HFFc6 (cell line): ENCODE results near the gene OSBPL2. TPM values are rescaled to one million over a fixed set of nuclear protein-coding genes. Genes with fewer than 3 reads are reported as not detected.

ENCODE experiments used
- DNase-seq: peaks from one replicate; pipeline ENCODE4 v3.0.0-alpha.2; 2018
- H3K27ac Mint-ChIP-seq: 2 replicates; pipeline ENCODE4 v1.8.0; 2020; ENCODE audit warnings: mild to moderate bottlenecking, mixed read lengths
- H3K27me3 Mint-ChIP-seq: 2 replicates; pipeline ENCODE4 v1.8.0; 2021; ENCODE audit warnings: mild to moderate bottlenecking, moderate library complexity, mixed read lengths; ENCODE audit not compliant: insufficient read depth
- H3K36me3 Mint-ChIP-seq: 2 replicates; pipeline ENCODE4 v1.8.0; 2021; ENCODE audit warnings: low read depth, mixed read lengths
- H3K4me1 Mint-ChIP-seq: 2 replicates; pipeline ENCODE4 v1.8.0; 2020; ENCODE audit warnings: low read depth, mixed read lengths
- H3K4me3 Mint-ChIP-seq: 2 replicates; pipeline ENCODE4 v1.8.0; 2020; ENCODE audit warnings: mild to moderate bottlenecking, moderate library complexity, mixed read lengths
- H3K9me3 Mint-ChIP-seq: 2 replicates; pipeline ENCODE4 v1.8.0; 2020; ENCODE audit warnings: mild to moderate bottlenecking, mixed read lengths
- total RNA-seq, 6 experiments: library from RNA; stranded (reverse); fragmentation: NEBNext Ultra II Directional; extraction: Animal tissue kit (Norgen Biotek cat#: 25700); gene quantifications; 2 replicates in 1 of 6; 3 replicates in 5 of 6; pipeline ENCODE4 v1.2.3, GENCODE V29; 2021
- TF ChIP-seq, protein P1 (sequence below): fragments of 200-600 bp; sonication (generic); IDR thresholded peaks from 2 replicates; pipeline ENCODE4 v1.5.0; 2021; ENCODE audit warnings: antibody characterized with exemption, mild to moderate bottlenecking

Gene OSBPL2
- total RNA-seq, 6 experiments from 2014 or later = 32.2 to 37.6 (median 33.5) TPM

DNA sequence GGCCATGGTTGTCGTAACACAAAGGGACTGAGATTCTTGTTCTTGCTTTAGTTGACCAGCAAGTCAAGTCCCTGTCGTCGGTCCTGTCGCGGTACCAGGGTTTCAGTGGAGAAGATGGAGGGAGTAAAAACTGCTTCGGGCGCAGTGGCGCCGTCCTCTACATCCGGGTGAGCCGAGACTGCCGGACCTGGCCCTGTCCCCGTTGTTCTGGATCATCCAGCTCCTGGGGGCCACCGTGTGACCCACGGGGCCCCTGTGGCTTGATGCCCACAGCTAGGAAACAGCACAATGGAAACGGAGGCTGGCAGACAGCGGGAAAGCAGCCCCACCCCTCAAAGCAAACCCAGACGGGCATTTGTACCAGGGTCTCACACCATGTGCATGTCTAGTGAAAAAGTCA is 40.5 kb upstream of the OSBPL2 start:
- H3K4me1 Mint-ChIP-seq = peaks cover 12% of the 10 kb centered on the region
- H3K9me3 Mint-ChIP-seq = no peaks in the 10 kb centered on the region
- H3K36me3 Mint-ChIP-seq = peaks cover 20% of the 10 kb centered on the region
- TF ChIP-seq, protein P1, sequence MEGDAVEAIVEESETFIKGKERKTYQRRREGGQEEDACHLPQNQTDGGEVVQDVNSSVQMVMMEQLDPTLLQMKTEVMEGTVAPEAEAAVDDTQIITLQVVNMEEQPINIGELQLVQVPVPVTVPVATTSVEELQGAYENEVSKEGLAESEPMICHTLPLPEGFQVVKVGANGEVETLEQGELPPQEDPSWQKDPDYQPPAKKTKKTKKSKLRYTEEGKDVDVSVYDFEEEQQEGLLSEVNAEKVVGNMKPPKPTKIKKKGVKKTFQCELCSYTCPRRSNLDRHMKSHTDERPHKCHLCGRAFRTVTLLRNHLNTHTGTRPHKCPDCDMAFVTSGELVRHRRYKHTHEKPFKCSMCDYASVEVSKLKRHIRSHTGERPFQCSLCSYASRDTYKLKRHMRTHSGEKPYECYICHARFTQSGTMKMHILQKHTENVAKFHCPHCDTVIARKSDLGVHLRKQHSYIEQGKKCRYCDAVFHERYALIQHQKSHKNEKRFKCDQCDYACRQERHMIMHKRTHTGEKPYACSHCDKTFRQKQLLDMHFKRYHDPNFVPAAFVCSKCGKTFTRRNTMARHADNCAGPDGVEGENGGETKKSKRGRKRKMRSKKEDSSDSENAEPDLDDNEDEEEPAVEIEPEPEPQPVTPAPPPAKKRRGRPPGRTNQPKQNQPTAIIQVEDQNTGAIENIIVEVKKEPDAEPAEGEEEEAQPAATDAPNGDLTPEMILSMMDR = no peak
- H3K27ac Mint-ChIP-seq = no peak overlapping the region
- H3K27me3 Mint-ChIP-seq = no peaks in the 10 kb centered on the region; the same call in 1 of the 2 replicates
- DNase-seq = no peak
- no peak overlapping the region for H3K4me3 Mint-ChIP-seq

DNA sequence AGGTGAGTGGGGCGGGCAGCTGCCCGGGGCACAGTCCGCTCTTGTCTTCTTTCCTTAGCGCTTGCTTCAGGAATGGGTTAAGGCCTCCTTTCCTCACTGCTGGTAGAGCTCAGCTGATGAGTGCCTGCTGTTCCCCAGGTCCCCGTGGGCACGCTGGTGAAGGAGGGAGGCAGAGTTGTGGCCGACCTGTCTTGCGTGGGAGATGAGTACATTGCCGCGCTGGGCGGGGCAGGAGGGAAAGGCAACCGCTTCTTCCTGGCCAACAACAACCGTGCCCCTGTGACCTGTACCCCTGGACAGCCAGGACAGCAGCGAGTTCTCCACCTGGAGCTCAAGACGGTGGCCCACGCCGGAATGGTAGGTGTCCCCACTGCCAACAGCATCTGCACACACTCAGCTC is 39.8 kb upstream of the OSBPL2 start:
- DNase-seq = no peak
- peaks cover 19% of the 10 kb centered on the region for H3K4me1 Mint-ChIP-seq
- no peak overlapping the region for H3K27ac Mint-ChIP-seq
- no peaks in the 10 kb centered on the region; the same call in 1 of the 2 replicates for H3K27me3 Mint-ChIP-seq
- TF ChIP-seq, protein P1 = no peak
- H3K4me3 Mint-ChIP-seq = no peak overlapping the region
- peaks cover 25% of the 10 kb centered on the region for H3K36me3 Mint-ChIP-seq
- no peaks in the 10 kb centered on the region for H3K9me3 Mint-ChIP-seq

DNA sequence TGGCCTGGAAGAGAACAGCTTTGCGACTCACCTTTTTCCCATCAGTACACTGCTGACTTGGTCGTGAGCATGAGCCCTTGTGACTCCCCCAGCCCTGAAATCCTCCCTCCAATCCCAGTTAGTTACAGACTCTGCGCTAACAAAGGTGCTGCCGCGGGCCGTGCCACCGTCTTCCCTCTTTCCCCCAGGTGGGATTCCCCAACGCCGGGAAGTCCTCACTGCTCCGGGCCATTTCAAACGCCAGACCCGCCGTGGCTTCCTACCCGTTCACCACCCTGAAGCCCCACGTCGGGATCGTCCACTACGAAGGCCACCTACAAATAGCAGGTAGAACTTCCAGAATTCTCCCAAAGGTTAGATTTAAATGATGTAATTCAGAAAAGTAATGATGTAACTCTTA is 39.4 kb upstream of the OSBPL2 start:
- TF ChIP-seq, protein P1 = no peak
- no peak overlapping the region for H3K4me3 Mint-ChIP-seq
- H3K27ac Mint-ChIP-seq = no peak overlapping the region
- peaks cover 22% of the 10 kb centered on the region for H3K4me1 Mint-ChIP-seq
- no peak for DNase-seq
- no peaks in the 10 kb centered on the region; the same call in 1 of the 2 replicates for H3K27me3 Mint-ChIP-seq
- peaks cover 27% of the 10 kb centered on the region for H3K36me3 Mint-ChIP-seq
- H3K9me3 Mint-ChIP-seq = no peaks in the 10 kb centered on the region

DNA sequence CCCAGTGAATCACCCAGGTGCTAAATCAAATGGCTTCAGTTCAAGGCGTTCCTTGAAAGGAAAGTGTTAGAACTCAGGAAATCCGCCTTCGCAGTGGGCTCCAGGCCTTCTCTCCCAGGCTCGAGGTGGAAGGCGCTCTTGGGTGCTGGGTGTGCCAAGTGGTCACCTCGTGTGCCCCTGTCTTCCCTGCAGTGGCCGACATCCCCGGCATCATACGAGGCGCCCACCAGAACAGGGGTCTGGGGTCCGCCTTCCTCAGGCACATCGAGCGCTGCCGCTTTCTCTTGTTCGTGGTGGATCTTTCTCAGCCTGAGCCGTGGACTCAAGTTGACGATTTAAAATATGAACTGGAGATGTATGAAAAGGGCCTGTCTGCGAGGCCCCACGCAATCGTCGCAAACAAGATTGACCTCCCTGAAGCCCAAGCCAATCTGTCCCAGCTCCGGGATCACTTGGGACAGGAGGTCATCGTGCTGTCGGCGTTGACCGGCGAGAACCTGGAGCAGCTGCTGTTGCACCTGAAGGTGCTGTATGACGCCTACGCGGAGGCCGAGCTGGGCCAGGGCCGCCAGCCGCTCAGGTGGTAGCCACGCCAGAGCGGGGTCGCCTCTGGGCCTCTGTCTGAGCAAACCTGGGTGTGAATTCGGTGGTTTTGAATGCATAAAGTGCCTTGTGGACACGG is 37.7 kb upstream of the OSBPL2 start:
- Mint-ChIP-seq H3K4me3 (no peak overlapping the region), H3K27me3 (peaks cover 2% of the 10 kb centered on the region; the same call in 1 of the 2 replicates), H3K36me3 (peaks cover 23% of the 10 kb centered on the region), H3K9me3 (no peaks in the 10 kb centered on the region), H3K27ac (no peak overlapping the region), H3K4me1 (peaks cover 22% of the 10 kb centered on the region)
- TF ChIP-seq, protein P1 = no peak
- no peak for DNase-seq

- peaks cover 2% of the 10 kb centered on the region; the same call in 1 of the 2 replicates for H3K27me3 Mint-ChIP-seq
- TF ChIP-seq, protein P1 = no peak
- no peaks in the 10 kb centered on the region for H3K9me3 Mint-ChIP-seq
- no peak for DNase-seq
- H3K4me3 Mint-ChIP-seq = no peak overlapping the region
- H3K36me3 Mint-ChIP-seq = peaks cover 21% of the 10 kb centered on the region
- peaks cover 22% of the 10 kb centered on the region for H3K4me1 Mint-ChIP-seq
- peak overlapping the region; percentile 16; the same call in 1 of the 2 replicates for H3K27ac Mint-ChIP-seq
Measured at GRCh38 chr20:62201173-62202082, 36.9 kb upstream of the OSBPL2 start.
